Measurements from ENCODE around the gene TLE5. TPM values are rescaled to one million over a fixed set of nuclear protein-coding genes. Genes with fewer than 3 reads are reported as not detected.

Gene TLE5, protein sequence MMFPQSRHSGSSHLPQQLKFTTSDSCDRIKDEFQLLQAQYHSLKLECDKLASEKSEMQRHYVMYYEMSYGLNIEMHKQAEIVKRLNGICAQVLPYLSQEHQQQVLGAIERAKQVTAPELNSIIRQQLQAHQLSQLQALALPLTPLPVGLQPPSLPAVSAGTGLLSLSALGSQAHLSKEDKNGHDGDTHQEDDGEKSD
- total RNA-seq (2014; rRNA removed), result 257 and 316 TPM in 2 replicates
- 436 TPM for polyA plus RNA-seq (2012)

DNA sequence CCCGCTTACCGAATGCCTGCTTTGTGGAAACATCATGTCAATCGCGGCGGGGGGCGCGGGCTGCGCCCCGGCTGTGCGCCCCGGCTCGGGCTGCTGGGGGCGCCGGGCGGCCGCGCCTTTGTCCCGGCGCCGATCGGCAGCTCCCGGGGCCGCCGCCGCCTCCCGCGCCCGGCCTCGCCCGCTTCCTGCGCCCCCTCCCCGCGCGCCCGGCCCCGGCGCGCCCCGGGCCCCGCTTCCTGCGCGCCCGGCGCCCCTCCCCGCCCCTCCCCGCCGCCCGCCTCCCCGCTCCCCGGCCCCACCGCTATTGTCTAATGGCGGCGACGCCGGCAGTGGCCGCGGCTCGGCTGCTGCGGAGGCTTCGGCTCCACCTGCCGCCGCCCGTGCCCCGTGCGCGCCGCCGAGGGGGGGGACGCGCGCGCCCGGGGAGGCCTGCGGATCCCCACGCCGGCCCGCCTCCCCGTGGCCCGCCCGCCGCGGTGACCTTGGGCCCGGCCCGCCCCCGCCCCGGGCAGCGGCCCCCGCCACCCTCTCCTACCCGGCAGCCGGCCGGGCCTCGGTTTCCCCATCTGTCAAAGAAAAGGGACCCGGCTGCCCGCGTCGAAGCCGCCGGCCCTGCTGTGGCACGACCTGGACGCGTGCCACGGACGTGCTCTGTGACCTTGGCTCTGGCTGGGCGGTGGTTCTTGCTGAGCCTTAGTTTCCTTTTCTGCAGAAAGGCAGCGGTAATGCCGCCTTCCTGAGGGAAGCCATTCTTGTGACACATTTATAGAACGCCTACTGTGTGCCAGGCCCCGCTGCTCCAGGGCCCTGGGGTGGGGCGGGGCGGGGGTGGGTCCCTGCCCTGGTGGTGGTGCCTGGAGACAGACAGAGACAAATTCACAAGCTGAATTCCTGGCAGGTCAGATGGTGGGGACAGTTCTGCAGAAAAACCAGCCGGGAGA lies at the start of gene TLE5:
Gene TLE5 (minus strand): TSS at position 331 of the 941 bp plus-strand sequence. CDS start 295 bp downstream, at position 36.
- peak; percentile 47 for DNase-seq (ENCODE audit: low read depth)

DNA sequence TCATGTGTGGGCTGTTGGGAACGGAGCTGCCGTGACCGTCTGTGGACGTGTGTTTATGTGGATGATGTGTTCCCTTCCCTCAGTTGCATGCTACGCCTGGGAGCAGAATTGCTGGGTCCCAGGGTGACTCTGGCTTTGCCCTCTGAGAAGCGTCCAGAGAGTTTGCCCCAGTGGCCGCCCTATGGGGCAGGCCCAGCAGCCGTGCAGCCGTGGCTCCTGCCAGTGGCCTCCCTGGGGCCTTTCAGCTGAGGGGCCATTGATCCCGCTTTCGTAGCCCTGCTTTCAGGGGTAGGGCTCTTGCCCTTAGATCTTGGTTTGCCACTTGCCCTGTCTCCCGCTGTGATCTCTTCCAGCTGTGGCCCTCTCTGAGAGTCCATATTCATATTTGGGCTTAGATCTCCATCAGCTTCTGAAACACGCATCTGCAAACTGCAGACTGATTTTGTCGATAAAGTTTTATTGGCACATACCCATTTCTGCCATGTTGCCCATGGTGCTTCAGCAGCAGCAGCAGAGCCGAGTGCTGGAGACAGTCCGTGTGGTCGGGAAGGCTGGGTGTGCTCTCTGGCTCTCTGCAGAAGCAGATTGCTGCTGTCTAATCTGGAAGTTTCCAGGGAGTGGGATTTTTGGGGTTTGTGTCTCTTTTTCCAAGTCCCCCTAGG lies 49.4 kb upstream of the TLE5 start:
- no peak for DNase-seq (ENCODE audit: low read depth)

DNA sequence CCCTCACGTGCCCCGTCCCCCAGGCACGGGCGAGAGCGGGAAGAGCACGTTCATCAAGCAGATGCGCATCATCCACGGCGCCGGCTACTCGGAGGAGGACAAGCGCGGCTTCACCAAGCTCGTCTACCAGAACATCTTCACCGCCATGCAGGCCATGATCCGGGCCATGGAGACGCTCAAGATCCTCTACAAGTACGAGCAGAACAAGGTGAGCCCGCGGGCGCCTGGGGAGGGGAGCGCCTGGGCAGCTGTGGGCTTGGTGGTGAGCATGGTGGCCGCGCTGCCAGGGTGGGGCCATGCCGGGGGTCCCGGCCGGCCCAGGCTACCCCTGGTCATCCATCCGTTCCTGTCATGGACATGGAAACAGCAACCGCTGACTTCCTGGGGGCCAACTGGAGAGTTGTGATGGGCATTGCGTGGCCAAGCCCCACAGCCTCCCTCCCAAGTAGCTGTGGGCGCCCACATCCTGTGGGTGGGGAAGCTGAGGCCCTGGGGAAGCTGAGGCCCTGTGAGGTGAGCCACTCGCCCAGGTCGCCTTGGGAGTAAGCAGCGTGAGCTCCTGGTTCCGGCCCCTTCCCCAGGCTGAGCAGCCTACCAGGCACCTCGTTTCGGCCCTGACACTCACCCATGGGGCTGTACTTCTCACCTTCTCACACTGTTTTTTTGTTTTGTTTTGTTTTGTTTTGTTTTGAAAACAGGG lies 48.0 kb upstream of the TLE5 start:
- no peak for DNase-seq (ENCODE audit: low read depth)

DNA sequence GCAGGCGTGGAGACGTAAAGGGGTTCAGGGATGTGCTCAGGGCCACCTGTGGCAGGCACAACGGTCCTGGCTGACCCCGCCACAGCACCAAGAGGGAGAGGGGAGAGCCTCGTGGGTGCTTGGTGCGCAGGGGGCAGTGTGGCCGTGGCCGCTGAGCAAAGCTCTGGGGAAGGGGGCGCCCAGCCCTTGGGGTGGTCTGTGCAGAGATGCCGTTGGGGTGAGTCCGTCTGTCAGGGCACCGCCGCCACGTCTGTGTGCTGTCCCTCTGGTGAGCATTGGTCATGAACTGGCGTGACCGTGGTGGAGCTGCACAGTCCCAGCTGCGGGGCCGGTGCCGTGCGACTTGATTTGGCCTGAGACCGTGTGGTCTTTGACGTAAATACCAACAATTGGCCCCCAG lies 47.2 kb upstream of the TLE5 start:
- no peak for DNase-seq (ENCODE audit: low read depth)

DNA sequence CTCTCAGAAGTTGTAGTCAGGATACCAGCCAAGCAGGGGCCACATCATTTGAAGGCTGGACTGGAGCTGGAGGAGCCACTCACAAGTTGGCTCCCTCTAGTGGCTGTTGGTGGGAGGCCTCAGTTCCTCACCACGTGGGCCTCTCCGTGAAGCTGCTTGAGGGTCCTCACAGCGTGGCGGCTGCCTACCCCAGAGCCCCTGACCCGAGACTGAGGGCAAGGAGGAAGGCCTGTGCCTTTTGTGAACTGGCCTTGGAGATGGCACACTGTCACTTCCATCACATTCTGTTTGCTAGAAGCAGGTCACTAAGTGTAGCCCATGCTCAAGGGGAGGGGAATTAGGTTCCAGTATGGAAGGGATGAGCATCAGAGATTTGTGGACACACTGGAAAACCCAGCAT lies 46.5 kb upstream of the TLE5 start:
- peak; percentile 29 for DNase-seq (ENCODE audit: low read depth)

DNA sequence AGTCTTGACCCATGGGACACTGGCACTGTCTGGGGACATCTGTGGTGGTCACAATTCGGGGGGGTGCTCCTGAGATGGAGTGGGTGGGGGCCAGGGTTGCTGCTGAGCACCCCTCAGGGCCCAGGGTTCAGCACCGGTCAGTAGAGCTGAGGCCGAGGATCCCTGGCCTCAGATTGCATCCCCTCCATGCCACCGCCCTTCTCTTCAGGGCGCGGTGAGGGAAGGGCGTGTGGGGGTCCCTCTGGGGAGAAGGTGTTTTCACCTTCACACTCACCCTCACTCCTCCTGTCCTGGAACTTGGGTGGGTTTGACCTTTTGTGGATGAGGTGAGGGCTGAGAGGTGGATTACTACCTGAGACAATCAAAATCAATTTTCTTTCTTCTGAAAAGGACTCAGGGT lies 45.4 kb upstream of the TLE5 start:
- no peak for DNase-seq (ENCODE audit: low read depth)

DNA sequence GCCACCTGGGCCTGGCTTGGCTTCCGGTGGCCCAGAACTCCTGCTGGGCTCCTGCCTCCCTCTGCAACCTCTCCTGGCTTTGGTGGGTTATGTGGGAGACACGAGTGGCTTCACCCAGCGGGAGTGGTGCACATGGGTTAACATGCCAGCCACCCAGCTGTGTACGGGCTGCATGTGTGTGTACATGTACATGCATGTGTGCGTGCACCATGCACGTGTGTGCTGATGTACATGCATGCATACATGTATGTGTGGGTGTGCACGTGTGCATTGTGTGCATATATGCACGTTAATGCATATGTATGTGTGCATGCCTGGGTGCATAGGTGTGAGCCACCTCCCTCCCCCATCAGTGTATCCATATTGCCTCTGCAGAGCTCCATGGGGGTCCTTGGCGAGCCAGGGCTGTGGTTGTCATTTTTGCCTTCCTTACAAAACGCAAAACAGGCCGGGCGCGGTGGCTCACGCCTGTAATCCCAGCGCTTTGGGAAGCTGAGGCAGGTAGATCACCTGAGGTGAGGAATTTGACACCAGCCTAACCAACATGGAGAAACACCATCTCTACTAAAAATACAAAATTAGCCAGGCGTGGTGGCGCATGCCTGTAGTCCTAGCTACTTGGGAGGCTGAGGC lies 44.3 kb upstream of the TLE5 start:
- no peak for DNase-seq (ENCODE audit: low read depth)

DNA sequence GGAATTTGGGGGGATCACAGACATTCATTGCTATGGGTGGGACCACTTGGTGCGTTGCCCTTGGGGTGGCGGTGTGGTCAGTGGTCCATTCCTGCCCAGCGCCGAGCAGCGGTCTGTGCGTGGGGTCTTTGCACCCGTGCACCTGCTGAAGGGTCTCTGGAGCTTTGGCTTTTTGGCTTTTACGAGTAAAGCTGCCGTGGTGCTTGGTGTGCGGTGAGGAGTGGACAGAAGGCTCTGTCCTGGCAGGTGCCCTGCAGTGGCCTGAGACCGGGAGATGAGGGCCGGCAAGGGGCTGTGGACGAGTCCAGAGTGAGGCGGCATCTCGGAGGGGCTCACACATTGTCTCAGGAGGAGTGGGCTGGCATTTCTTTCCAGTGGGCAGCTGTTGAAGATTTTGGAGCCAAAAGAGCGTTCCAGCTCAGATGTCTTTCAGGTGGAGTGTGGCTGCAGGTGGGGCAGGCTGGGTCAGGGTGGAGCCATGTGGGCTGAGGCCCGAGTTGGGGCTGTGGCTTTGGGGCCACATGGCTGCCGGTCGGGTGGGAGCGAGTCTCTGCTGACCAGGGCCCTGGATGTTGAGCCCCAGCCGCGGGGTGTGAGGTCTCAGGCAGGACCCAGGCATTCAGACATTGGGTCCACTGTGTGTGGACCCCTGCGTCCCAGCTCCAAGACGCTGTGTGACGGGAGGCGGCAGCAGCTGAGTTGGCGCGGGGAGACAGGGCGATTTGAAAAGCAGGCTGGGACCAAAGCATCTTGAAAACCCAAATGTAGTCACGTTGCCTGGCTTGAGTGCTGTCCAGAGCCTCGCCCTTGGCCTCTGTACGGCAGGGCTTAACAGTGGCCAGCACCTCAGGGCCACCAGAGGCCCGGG lies 43.6 kb upstream of the TLE5 start:
- DNase-seq (ENCODE audit: low read depth), result no peak

DNA sequence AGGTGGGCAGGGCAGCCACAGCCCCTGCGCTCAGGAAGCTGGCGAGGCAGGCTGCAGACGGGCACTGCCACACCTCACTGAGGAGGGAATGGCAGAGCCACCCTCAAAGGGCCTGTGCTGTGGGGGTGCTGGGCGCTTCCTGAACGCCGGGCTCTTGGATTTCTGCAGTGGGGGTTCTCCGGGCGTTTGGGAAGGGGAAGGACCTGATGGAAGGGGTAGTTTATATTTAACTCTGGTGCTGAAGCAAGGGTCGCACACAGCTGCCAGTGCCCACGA lies 42.4 kb upstream of the TLE5 start:
- no peak for DNase-seq (ENCODE audit: low read depth)

DNA sequence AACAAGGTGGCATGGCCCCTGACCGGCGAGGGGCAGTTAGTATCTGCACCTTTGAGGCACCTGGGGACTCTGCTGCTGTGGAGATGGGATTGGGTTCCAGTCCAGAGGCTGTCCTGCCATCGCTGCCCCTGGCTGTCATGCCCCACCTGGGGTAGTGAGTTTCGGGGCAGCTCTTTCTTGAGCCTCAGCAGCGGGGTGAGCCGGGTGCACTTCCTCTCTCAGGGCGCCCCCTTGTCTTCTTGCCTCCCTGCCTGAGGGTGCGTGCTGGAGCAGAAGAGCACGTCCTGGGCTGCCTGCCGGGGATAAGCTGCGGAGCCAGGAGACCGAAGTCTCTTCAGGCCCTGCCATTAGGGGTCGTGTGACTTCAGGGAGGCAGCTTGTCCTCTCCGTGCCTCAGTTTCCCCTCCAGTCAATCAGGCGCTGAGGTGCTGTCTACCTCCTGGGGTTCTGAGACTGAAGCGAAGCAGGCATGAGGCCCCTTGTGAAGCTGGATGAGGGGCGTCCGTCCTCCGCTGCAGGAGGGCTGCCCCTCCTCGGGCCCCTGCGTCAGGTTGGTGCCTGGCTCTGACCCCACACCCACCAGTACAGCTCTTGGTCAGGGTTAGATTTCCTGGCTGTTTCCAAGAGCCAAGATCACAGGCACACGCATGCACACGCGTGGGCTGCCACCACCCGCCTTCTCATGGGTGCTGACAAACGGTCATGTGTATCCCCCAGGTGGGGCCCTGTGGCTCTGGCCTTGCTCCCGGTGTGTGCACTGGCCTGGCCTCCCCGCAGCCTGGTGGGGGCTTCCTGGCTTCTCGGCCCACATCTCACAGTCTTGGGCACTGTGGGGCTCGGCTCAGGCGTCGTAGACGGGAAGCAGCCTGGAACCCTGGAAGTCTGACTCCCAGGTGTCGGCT lies 40.2 kb upstream of the TLE5 start:
- no peak for DNase-seq (ENCODE audit: low read depth)

DNA sequence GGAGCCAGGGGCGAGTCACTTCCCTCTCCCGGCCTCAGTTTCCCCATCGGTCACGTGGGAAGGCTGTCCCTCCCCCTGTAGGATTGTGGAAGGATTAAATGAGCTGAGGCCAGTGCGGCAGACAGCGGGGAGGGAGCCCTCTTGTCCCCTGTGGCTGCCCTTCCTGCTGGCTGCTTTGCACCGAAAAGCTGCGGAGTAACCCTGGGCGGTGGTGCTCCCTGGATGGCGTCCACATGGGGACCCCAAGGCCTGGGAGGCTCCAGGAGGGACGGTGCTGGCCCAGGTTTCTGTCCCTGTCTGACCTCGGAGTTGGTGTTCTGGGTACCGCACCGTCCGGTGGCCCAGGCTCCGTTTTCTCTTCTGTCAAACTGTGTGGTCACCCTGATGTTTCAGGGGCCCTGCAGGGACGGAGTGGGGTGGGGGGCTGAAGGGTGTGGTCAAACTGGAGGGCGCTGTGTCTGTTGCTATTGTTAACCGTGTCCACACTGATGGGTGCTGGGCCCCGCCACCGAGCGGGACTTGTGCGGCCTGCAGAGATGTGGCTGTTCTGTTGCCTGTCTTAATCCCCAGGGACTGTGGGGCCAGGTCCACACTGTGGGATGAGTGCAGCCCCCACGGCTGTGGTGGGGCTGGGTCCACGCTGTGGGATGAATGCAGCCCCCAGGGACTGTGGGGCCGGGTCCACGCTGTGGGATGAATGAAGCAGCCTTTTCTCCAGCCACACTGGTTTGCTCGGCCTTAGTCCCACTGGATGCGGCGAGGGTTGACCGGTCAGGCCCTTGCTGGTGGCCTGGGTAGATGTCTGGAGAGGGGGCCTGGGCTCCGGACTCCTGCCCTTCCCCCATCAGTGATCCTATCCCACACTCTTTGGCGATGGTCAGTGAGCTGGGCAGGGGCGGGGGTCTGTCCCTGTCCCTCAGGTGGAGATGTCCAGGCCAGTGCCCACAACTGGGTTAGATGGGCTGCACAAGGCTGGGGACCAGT lies 38.7 kb upstream of the TLE5 start:
- no peak for DNase-seq (ENCODE audit: low read depth)

DNA sequence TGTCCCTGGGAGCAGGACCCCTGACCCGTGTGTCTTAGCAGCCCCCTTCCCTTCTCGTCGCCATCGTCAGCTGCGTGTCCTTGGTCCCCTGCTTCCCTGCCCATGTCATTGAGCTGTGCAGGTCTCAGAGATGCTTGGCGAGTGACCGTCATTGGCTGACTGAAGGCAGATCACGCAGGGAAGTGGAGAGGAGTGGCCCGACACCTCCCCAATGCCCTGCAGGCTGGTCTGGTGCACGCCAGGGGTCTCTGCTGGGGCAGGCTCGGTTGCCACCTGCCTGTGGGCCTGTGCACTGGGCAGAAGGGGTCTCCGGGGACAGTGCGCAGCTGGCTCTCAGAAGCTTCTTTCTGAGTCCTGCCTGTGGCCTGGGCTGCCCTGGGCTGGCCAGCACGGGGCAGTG lies 38.0 kb upstream of the TLE5 start:
- no peak for DNase-seq (ENCODE audit: low read depth)

DNA sequence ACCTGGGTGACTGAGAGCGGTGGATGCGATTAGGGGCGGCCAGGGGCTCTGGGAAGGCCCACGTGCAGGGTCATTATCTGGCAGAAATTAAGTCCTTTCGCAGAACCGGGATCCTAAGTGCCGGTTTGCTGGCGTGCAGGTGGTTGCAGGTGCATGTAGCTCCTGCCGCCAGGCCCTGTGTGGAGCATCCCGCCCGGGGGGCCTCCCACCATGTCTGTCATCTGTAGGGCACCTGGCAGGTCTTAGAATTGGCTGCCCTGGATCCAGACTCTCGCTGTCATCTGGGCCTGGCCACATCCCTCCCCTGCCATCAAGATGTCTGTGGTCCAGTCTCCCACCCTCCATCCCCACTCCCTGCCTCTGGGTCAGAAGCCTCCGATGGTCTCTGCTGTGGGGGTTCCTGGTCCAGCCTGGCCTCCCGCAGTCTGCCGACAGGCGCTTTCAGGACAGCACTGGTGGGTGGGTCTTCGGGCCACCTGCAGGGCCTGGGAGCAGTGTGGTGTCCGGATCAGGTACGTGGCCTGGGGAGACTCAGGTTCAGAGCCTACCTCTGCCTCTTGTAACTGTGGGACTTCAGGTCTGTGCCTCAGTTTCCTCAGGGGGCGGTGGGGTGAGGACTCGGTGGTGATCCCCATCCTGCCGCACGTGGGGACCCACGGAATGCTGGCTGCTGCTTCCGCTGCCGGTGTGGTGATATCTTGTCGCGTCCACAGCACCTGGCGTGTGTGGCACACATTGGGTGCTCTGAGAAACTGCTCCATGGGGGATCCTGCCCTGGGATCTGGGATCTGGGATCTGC lies 37.3 kb upstream of the TLE5 start:
- DNase-seq (ENCODE audit: low read depth), result no peak

DNA sequence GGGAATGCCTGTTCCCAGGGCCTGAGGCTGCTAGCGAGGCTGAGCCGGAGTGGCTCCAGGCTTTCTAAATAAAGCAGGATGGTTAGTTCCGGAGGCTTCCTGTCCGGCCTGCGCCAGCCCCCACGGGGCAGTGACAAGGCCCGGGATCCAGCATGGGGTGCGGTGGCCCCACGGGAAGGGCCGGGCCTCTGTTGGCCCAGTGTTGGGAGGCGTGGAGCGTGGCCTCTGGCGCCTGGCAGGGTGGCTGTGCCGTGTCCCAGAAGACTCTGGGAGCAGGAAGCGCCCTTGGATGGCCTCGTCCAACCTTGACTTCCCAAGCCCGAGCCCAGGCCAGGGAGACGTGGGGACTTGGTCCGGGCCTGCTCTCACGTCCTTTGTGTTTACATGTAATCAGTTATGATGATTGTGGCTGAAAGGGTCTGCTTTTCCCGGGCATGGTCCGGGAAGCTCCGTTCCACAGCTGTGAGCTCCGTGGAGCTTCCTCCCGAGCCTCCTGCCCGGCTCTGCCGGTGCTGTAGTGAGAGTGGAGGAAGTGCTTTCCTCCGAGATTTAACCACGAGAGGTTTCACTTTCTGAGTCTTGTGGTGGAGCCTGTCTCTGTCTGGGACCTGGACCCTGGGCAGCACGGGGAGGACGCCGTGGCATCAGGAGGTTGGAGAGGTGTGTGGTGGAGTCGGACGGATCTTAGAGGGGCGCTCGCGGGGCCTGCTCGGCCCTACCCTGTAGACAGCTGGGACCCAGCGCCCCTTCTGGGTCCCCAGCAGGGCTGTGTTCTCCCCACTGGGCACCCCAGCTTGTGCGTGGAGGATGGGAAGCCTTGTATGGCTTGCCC lies 36.4 kb upstream of the TLE5 start:
- DNase-seq (ENCODE audit: low read depth), result peak; percentile 22

DNA sequence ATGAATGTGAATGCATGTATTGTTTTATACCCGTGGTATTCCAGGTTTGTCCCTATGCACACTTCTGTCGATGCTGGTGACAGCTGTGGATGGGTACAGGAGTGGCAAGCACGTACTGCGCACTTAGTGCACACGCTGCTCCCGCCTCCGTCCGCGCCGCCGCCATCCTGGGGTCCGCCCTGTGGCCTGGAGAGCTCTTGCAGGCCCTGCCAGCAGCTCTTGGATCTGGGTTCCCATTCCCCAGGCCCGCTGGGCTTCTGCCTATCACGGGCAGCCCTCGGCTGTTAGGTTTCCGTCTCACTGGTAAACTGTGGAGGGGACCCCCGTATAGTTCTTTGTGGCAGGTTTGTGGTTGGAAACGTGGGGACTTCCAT lies 35.8 kb upstream of the TLE5 start:
- DNase-seq (ENCODE audit: low read depth), result peak; percentile 17

DNA sequence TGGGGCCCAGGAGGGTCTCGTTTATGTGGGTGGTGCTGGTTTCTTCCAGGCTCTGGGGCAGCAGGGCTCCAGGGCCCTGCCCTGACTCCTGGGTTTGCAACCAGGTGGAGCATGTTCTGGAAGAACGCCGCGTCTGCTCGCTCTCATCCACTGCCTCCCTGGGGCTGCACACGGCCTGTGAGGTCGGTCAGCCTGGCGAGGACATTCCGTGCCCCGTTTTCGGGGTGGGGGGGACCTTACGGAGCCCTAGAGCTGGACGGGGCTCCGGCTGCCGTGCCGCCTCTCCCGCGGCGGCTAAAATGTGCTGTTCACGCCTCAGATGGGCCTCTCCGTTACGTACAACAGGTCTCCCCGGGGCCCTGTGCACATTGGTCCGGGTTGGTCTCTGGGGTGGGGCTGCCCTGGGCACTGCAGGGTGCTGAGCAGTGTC lies 35.2 kb upstream of the TLE5 start:
- DNase-seq (ENCODE audit: low read depth), result no peak

DNA sequence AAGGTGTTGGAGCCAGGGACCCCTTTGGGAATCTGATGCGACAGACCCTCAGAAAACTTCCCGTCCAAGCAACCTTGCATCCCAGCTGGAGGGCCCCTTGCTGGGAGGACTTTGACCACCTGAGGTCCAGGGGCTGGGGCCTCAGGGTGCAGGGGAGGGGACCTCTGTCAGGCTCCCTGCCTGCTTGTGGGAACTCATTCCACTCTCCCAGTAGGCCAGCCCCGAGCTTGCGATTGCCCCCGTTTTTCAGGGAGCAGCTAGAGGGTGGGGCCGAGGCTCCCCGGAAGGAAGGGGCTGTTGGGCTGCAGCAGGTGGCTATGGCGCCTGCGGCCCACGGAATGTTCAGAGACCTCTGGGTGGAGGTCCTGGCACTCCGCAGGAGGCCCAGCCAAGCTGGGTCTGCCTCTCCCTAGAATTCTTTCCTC lies 34.6 kb upstream of the TLE5 start:
- no peak for DNase-seq (ENCODE audit: low read depth)

All from LHCN-M2 (cell line).